HG02610 (cell line): ENCODE data around the gene SERTAD3.

Experiments
- ATAC-seq: cut with Tn5 transposase; IDR thresholded peaks from one replicate; pipeline ENCODE4 v1.9.1; 2021; ENCODE audit warnings: mild to moderate bottlenecking, moderate library complexity; ENCODE audit not compliant: unreplicated experiment

Gene SERTAD3

DNA sequence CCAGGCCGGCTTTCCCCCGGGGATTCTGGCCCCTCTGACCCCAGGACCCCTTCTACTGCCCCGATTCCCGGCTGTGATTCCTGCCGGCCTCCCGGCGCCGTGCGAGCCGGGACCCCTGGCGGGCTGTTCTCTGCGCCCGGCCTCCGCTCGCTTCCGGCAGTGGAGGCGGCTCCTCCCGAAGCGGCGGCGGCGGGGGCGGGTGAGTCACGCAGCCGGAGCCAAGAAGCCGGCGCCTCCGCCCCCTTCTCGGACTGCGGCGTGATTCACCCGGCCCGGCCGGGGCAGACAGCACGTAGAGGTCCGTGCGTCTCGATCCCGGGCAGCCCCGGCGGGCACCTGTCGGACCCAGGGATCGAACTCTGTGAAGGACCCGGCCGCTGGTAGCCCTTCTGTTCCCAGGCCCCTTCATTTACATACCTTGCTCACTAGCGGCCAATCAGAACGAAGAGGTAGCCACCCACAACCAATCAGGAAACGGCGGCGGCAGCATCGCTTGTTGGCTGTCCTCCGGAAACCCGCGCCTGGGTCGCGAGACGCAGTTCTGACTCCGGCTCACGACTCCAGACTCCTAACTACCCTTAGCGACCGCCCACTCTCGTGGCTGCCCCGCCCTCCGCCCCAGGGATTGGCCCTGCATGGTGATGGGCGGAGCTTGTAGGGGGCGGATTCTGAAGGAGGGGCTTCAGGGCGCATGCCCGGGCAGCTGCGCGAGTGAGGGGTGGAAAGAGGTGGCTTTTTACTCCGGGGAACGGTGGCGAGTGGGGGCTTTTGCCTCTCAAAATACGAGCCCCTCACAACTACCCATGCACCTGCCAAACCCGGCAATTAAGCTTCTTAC is 18.5 kb downstream of the SERTAD3 start, which contains the start of gene SERTAD1:
SERTAD1 (minus strand) TSS at position 543 of the 838 bp plus-strand sequence. CDS start 2,446 bp downstream, outside the sequence.
- peak; percentile 83 for ATAC-seq

DNA sequence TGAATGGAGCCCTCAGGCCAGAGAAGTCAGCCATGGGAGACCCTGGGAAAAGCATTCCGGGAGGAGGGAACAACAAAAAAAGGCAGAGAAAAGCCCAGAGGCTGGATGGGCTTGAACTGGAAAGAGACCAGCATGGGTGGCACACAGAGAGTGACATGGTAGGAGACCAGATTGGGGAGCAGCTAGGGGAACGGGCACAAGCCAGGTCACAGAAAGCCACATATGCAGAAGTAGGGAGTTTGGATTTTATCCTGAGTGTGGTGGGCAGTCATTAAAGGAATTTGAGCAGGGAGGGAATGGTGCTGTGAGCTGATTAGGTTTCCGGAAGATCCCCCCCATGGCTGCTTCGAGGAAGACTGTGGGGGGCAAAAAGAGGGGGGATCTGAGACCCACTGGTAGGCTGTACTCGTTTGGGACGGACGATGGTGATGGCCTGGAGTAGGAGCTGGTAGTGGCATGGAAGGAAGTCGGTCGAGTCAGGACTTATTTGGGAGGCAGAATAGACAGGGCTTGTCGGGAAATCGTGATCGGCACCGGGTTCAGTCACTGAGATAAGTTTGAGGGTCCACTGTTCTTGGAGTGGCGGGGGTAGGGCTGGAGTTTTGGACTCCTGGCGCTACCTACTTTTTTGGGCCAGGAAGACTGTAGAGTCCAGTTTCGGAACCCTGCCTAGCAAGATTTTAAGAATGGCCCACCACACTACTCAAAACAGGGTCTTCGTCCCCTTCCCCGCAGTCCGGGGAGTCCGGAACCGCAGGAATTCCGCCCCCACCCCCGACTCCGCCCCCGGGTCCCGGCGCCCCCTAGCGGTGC is 19.3 kb downstream of the SERTAD3 start:
- ATAC-seq = no peak

DNA sequence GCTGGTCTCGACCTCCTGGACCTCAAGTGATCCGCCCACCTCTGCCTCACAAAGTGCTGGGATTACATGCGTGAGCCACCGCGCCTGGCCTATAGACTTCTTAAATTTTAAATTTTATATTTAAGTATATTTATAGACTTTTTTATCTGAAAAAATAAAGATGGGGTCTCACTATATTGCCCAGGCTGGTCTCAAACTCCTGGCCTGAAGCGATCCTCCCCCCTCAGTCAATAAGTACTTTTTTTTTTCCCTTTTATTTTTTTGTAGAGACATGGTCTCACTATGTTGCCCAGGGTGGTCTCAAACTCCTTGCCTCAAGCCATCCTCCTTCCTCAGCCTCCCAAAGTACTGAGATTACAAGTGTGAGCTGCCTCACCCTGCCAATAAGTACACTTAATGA is 20.2 kb downstream of the SERTAD3 start:
- no peak for ATAC-seq

DNA sequence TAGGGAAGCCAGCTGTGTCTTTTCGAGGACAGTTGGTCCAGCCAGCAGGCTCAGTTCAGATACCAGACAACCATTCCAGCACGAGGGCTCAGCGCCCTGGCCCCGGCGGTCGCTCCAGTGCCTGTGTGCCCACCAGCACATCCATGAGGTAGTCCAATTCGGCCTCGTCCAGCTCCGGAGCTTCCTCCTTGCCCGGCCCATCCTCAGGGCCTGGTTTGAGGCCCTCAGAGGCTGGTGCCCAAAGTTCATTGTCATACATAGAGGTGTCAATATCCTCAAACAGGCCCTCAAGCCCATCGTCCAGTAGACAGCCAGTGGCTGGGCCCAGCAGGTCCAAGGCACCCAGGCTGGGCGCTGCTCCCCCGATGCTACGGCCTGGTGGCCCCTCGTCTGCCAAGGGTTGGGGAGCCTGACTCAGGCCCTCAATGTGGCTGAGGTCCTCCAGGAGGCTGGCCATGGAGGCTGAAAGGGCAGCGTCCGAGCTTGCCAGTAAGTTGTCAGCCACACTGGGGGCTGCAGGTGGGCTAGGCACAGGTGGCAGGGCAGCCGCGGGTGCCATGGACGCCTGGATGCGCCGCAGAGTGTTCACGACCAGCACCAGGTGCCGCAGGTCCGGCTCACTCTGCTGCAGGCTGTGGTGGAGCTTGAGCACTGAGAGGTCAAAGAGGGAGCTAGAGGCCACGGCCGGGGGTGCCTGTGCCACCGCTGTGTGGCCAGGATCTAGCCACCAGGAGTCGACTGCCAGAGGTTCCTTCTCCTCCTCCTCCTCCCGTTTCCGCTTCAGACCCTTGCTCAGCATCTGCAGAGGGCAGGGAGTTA is 21.2 kb downstream of the SERTAD3 start:
- ATAC-seq = no peak

DNA sequence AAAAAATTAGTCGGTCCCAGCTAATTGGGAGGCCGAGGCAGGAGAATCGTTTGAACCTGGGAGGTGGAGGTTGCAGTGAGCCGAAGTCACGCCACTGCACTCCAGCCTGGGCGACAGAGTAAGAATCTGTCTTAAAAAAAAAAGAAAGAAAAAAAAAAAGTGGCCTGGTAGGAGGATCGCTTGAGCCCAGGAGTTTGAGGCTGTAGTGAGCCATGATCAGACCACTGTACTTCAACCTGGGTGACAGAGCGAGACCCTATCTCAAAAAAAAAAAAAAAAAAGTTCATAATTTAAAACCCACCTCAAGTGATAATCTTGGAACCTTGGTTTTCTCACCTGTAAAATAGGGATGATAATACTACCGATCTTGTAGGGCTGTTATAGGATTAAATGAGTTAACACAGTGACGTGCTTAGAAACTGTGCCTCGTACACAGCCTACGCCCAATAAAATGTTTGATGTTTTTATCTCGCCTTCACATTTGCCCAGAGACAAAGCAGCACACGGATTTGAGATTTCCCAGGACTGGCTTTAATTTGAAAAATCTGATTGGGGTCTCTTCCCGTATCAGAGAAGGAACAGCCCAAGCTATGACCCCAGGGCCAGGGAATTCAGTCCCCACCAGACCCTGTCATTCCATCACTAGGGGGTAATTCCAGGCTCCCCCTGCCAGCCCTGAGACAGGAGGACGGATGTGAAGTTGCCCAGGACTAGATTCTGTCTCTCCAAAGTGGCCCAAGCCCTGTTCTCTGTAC is 22.0 kb downstream of the SERTAD3 start:
- no peak for ATAC-seq

DNA sequence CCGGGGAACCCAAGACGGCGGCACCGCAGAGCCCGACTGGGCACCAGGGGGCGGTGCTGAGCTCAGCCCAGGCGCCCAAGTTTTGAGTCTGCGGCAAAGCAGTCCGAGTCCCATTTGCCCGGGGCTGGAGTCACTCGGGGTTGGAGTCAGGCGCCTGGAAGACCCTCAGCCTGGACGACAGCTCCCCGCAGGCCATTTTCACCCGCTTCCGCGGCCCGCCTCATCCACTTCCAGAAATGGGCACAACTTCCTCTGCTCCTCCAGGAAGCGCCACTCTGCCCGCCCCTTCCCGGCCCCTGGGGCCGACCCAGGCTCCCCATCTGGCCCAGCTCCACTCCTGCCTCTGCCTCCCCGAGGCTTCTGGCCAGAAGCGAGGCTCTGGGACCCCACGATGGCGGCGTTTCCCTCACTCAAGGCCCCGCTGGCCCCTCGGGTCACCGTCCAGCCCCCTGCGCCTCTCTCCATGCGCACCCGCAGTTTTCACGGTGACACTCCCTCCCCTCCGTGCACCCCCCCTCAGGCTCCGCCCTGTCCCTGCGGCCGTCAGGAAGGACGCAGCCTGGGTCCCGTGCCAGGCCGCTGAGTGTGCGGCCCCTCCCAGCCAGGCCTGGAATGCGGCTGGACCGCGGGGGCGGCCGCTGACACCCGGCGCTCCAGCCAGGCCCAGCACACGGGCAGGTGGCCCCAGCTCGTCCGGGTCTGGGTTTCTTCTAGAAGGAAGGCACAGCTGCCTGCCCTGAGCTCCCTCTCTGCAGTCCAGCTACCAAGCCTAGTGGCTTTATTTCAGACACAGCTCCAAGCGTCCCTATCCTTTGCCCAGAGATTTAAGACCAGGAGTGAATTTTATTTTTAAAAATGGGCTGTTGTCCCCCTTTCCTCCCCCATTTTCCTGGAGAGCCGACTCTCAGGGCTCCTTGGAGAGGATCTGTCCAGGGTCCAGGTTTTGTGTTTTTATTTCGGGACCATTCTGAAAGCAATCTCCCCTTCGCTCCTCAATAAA is 23.1 kb downstream of the SERTAD3 start:
- peak; percentile 39 for ATAC-seq

DNA sequence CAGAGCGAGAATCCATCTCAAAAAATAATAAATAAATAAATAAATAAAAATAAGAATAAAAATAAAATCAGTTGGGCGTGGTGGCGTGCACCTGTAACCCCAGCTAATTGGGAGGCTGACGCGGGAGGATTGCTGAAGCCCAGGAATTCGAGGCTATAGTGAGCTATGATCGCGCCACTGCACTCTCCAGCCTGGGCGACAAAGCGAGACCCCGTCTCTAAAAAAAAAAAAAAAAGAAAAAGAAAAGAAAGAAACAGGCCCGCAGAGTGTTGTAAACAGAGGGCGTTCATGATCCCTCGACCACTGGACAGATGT is 23.7 kb downstream of the SERTAD3 start:
- no peak for ATAC-seq

DNA sequence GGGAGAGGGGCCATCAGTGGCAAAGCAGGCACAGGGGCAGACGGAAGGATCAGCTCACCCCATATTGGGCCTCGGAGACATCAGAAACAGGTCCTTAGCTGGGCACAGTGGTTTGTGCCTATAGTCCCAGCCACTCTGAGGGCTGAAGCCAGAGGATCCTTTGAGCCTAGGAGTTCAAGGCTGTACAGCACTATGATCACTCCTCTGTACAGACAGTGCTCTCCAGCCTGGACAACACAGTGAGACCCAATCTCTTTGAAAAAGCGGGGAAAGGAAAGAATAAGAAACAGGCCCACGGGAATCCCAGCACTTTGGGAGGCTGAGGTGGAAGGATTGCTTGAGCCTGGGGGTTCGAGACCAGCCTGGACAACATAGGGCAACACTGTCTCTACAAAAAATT is 24.4 kb downstream of the SERTAD3 start:
- no peak for ATAC-seq

DNA sequence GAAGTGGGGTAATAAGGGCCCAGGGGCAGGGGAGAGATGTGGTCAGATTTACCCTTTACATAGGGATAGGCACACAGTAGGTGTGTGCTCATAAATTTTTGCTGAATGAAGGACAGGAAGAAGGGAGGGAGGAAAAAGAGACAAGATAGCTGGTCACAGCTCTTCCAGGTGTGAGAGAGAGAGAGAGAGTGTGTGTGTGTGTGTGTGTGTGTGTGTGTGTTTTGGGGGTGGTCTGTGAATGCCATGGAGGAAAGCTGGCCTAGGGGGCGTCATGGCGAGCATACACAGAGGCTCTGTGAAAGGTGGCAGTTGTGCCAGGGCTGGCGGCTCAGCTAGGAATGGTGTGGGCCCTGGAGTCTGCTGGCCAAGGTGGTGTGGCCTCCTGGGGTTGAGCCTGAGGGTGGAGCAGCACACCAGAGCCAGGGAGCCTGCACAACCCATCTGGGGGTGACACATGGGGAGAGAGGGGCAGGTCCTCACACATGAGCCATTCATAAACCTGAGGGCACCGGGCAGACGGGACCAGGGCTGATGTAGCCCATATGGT is 25.0 kb downstream of the SERTAD3 start:
- no peak for ATAC-seq

DNA sequence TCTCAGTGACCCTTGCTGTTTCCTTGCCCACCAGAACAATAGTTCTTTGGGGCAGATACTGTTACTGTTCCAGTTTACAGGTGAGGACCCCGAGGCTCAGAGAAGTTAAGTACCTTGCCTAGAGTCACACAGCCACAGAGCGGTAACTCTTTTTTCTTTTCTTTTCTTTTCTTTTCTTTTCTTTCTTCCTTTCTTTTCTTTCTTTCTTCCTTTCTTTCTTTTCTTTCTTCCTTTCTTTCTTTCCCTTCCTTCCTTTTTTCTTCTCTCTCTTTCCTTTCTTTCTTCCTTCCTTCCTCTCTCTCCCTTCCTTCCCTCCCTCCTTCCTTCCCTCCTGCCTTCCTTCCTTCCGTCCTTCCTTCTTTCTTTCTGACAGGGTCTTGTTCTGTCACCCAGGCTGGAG is 26.1 kb downstream of the SERTAD3 start:
- ATAC-seq = no peak

DNA sequence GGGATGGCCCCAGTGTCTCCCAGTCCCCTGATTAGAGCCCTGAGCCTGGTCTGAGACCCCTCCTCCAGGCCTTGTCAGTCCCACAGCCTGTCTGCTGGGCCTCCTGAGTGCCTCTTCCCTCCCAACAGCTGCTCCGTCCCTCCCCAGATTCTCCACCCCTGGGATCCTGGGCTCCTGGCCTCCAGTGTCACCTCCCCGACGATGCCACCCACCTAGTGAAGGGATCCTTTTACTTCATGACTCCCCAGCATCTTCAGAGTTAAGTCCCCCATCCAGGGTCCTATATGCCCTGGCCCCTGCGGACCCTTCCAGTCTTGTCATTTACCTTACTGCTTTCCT is 26.5 kb downstream of the SERTAD3 start:
- no peak for ATAC-seq

DNA sequence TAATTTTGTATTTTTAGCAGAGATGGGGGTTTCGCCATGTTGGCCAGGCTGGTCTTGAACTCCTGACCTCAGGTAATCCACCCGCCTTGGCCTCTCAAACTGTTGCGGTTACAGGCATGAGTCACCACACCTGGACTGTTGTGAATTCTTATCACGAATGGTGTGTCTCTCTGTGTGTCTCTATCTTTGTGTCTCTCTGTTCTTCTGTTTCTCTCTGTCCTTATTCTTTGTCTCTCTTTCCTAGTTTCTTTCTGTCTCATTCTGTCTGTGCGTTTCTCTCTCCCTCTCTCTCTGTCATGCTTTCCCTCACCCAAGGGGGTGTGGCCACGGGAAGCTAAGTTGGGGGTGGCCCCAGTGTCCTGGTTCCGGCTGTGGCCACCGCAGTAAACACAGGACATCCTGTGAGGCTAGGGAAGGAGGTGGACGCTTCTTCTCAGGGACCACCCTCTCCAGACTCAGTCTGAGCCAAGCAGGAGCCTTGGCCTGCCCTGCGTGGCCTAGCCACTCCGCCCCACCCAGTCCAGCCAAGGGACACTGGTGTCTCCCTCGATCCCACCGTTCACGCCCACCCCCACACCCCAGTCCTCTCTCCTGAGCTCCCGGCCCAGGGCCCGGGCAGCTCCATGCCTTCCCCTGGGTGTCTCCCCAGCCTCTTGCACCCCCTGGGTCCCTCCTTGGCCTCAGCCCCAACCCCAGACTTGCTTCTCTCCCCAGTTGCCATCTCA is 27.1 kb downstream of the SERTAD3 start:
- ATAC-seq = no peak

DNA sequence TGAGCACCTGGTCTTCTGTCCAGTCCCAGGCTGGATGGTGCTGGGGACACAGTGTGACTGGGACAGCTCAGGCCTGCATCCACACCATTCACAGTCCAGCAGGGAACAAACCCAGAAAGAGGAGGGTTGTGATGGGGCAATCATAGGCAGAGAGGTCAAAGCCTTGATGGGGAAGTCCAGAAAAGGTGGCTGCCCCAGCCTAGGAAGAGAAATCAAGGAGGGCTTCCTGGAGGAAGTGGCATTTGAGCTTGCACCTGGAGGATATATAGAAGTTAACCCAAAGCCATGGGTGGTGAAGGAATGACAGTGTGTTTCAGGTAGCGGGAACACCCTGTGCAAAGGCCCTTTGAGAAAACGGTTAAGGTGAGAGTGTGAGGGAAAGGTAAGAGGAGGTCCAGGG is 28.4 kb downstream of the SERTAD3 start:
- no peak for ATAC-seq

DNA sequence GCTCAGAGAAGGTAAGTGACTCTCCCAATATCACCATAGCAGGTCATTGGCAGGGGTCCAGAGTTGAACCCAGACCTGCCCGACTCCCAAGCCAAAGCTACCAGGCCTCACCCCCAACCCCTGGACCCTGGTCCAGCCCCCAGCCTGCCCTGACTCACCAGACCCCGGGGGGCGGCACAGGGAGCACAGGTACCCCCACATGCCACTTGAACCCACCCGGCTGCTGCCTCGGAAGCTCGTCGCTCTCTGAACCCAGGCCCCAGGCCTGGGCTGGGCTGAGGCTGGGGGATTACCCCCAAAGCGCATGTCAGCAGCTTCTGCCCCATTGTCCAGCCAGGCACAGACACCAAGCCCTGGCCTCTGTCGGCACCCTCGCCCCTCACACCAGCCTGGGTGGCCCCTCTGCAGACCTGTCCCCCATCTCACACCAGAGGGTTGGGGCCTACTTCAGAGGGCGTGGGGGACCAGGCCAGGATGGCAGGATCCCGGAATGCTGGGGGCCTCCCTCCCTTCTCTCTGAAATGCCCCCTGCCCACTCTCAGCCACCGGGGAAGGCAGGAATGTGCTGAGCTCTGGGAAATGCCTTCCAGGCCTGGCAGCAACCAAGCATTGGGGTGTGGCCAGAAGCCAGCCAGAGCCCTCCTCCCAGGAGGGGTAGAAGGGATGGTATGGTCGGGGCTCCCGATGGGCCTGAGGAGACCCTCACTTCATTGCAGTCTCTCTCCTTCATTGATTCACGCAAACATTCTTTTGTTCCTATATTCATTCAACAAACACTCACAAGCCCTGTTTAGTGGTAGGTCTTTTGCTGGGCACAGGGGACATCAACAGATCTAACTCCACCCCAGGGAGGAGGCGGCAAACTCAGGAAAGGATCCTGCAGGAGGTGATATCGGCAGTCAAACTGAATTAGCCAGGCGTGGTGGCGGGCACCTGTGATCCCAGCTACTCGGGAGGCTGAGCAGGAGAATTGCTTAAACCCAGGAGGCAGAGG is 29.3 kb downstream of the SERTAD3 start:
- no peak for ATAC-seq

DNA sequence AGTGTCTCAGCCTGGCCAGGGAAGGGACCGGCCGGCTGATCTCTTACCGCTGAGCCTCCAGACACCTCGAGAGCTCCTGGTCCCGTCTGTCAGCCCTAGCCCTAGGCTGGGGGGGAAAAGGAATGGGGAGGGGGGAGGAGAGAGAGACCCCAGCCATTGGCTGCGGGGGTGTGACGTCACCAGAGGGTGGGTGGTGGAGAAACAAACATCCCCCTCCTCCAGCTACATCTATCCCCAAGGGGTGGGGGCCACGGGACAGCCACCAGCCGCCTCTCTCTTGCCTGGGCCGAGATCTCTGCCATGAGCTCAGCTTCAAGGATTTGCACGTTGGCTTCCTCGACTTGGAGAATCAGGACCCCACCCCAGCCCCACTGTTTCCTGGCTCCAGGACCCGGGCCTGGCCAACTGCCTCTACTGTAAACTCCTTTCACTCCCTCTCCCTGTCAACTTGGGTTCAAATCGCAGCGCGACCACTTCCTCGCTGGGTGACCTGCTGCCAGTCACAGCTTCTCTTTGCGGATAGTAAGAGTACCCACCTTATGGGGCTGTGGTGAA is 30.8 kb downstream of the SERTAD3 start, which contains the start of gene PRX:
PRX (minus strand) TSS at position 88 of the 555 bp plus-strand sequence. CDS start 5,446 bp downstream, outside the sequence.
- no peak for ATAC-seq

DNA sequence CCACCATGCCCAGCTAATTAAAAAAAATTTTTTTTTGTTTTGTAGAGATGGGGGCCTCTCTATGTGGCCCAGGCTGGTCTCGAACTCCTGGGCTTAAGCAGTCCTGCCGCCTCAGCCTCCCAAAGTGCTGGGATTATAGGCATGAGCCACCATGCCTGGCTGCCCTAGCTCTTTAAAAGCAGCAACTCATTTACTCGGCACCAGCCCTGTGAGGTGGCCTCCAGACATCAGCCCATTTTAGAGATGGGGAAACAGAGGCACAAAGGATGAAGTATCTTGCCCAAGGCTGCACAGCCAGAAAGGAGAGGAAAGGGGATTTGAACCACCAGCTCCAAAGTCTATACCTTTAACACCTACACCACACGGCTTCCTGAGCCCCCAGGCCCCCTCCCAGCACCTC is 31.3 kb downstream of the SERTAD3 start:
- no peak for ATAC-seq

DNA sequence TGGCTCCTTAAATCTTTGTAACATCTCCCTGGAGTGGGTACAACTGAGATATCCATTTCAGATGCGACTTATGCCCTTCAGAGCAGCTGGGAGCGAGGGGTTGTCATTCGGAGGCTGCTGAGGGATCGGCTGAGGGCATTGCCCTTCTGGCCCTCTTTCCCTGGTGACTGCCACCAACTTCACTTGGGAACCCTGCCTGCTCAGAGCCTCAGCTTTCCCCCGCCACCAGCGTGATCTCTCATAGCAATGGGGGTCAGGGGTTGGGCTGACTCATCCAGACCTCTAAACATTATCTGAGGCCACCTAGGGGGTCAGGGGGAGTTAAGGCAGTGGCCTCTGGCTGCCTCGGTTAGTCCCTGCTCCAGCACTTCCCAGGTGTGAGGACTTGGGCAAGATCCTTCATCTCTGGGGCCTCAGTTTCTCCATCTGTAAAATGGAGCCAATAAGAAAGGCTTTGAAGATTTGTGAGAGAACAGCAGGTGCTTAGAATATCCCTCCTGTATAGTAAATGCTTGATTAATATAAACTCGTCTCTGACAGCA is 32.1 kb downstream of the SERTAD3 start:
- ATAC-seq = no peak
